Kidney glomerular epithelial cell (primary cell): ENCODE results near the gene TCERG1L.

Experiments used
- DNase-seq: peaks from one replicate; lab custom pipeline; 2025; lab: John Stamatoyannopoulos, UW

Gene TCERG1L

DNA sequence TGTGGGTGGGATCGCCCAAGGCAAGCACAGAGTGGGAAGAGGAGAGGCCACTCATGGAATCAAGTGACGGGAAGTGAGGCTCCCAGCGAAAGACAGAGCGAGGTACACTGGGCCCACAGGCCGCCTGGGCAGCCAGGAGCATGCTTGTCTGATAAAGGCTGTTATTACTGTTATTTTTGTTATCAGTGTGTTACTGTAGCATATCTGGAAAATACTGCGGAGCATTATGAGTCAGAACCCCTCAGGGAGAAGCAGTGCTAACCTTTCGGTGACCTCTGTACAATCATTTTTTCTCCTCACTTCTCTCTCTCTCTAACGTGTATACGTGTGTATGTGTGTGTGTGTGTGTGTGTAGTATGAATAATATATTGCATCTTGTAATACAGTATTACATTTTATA lies 3.8 kb upstream of the TCERG1L start:
- no peak for DNase-seq

DNA sequence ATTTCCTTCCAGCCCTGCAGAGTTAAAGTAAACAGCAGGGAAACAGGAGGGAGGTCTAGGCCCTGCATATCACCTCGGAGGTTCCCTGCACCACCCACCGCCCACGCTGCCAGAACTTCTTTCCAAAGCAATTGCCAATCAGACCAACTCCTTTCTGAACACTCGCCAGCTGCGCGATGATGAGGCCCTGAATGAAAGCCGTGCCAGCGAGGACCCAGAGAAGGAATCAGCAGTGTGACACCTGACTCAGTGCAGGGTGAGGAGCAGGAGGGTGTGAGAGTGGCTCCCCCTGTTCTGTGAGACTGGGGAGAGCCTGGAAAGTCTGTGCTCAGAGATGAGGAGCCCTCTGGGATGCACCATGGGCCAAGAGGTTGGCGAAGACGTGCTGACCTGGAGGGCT lies 3.3 kb upstream of the TCERG1L start:
- no peak for DNase-seq

DNA sequence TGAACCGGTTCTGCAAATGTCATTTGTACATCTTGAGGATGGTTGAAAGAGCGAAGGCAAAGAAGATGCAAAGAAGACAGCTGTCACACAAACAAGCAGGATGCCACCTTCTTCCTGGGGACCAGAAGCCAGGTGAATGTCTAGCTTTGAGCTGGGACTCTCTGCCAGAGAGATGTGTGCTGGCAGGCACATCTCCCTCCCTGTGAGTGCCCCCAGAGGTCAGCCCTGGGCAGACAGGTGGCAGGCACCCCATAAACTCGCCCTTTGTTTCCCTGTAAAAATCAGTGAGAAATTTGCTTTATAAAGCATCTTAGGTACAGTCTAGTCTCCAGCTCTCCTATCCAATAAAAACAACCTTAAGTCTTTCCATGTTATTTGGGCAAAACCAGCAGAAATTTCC lies 2.6 kb upstream of the TCERG1L start:
- no peak for DNase-seq

GRCh38 chr10:131313377-131313776 lies 1.9 kb upstream of the TCERG1L start:
- DNase-seq = no peak

DNA sequence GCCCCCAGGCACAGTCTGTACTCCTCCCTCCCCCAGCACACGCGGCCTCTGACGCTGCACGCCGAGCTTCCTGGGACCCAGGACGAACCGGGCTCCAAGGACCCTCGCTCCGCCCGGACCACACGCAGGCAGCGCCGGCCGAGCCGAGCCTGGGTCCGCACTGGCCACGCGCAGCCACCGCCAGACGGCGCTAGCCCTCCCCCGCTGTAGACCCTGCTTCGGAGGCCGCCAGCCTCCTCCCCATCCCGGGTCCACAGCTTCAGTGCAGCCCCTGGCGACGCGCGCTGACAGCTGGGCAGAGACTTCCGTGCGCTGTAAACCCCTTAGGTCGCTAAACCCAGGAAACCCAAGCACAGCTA lies 936 bp upstream of the TCERG1L start:
- no peak for DNase-seq

DNA sequence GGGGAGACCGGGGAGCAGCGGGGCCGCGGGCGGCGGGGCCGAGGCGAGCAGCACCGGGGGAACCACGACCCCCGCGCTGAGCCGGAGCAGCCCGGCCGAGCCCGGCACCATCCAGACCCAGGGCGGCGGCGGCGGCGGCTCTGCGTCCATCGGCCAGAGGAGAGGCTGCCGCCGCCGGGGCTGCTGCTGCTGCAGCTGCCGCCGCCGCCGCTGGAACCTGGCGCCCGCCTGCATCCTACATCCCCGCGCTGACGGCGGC lies 190 bp downstream of the TCERG1L start:
- DNase-seq = no peak

GRCh38 chr10:131310551-131311401 lies 745 bp downstream of the TCERG1L start:
- no peak for DNase-seq

DNA sequence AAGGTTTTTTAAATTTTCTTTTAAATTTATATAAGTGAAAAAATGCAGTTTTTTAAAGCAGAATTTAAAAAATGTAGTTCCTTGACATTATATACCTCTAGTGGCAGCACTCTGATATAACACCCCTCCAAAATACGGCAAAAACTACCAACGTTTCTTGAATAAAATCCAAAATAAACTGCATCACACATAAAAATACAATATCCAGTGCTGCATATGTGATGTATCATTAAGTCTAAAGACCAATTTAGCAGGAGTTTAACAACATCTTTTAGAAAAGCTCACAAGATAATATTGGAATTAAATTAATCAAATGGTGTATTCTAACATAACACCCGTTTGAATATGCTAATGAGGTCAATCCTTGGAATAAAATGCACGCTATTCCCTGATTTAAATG lies 1.4 kb downstream of the TCERG1L start:
- DNase-seq = no peak

- DNase-seq = no peak
Observed at GRCh38 chr10:131300508-131300907, 11.0 kb downstream of the TCERG1L start.

DNA sequence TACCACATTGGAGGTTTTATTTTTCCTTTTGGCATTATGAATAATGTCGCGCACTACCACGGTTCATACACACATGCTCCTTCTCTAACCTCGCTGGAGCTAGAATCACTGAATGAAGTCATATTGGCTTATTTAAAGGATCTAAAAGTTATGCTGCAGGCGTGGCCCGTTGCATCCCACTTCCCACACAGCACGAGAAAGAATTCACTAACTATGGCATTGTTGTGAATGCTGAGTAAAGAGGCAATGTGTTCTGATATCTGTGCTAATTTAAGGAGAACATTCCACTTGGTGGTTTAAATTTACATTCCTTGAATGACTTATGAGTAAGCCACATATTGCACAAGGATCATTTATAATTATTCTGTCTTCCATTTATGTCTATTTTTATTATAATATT lies 20.7 kb downstream of the TCERG1L start:
- DNase-seq = no peak

DNA sequence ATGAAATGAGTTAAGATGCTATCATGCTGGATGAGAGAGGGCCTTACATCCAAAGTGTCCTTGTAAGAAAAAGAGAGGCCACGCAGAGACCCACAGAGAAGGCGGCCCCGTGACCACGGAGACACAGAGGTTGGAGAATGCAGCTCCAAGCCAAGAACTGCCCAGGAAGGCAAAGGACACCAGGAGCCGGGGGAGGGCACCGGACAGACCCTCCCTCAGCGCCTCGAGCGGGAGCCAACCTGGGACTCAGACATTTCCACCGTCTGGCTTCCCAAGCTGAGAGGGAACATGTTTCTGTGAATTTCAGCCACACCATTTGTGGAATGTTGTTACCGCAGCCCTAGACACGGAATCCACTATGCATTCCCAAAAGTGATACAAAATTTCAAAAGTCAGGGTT lies 22.9 kb downstream of the TCERG1L start:
- DNase-seq = no peak

- no peak for DNase-seq
Observed at GRCh38 chr10:131282961-131283360, 28.6 kb downstream of the TCERG1L start.

DNA sequence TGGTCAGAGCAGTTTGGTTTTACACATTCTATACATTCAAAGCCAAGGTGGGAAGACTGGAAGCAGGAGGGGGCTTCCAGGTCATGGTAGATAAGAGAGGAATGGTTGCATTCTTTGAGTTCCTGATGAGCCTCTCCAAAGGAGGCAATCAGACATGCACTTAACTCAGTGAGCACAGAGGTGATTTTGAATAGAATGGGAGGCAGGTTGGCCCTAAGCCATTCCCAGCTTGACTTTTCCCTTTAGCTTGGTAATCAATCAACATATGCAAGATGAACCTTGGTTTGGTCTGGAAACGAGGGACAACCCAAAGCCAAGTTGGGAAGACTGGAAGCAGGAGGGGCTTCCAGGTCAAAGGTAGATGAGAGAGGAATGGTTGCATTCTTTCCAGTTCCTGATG lies 31.4 kb downstream of the TCERG1L start:
- no peak for DNase-seq

- DNase-seq = no peak
Observed at GRCh38 chr10:131279516-131279915, 32.0 kb downstream of the TCERG1L start.

GRCh38 chr10:131277969-131278368 lies 33.6 kb downstream of the TCERG1L start:
- DNase-seq = no peak

GRCh38 chr10:131277278-131277677 lies 34.2 kb downstream of the TCERG1L start:
- no peak for DNase-seq

DNA sequence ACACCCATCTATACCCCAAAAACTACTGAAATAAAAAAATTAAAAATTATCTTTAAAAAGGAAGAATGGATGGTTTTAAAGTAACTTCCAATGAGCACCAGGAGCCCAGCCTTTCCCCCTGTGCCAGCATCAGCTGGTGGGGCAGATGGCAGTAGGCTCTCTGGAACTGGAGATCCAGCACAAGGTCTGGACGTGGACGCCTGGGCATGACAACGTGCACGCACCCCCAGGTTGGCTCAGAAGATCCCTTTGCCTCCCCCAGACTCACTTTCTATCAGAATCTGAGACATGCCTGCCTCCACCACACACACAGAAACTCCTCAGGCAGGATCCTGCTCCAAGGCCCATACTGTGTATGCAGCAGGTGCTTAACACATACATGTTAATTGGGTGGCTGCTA lies 35.8 kb downstream of the TCERG1L start:
- DNase-seq = no peak

DNA sequence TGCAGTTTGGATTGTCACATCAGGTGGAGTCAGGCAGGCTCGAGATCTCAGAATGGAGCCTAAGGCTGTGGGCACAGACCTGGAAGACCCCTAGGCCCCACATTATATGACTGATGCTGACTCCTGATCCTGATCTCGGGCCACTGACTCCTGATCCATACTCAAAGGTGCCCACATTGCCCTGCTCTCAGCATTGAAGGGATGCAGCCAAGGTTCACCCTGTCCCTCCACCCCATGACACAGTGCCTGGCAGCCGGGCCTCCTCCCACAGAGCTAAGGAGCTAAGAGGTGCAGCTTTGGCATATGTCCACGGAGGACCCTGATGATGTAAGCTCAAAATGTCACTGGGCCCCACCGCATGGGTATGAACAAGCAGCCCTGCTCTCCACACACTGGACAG lies 36.6 kb downstream of the TCERG1L start:
- no peak for DNase-seq

GRCh38 chr10:131274133-131274880 lies 37.2 kb downstream of the TCERG1L start:
- no peak for DNase-seq

- DNase-seq = no peak
Observed at GRCh38 chr10:131273476-131273875, 38.0 kb downstream of the TCERG1L start.

- DNase-seq = no peak
Observed at GRCh38 chr10:131272897-131273451, 38.5 kb downstream of the TCERG1L start.

DNA sequence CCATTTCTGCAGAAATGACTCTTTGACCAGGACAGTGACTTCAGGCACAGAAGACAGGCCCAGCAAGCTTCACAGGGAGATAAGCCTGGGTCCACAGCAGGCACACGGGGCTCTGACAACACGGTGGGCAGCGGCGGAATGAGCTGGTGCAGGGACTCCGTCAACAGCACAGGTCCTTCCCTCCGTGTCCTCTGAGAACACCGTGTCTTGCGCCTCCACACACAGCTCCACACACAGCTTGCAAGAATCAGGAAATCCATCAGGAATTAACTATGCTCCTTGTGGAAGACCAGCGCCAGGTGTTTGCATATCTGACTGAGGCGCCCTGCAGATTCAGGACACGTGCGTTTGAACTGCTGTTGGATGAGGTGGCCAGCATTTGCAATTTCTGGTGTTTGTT lies 39.6 kb downstream of the TCERG1L start:
- no peak for DNase-seq

DNA sequence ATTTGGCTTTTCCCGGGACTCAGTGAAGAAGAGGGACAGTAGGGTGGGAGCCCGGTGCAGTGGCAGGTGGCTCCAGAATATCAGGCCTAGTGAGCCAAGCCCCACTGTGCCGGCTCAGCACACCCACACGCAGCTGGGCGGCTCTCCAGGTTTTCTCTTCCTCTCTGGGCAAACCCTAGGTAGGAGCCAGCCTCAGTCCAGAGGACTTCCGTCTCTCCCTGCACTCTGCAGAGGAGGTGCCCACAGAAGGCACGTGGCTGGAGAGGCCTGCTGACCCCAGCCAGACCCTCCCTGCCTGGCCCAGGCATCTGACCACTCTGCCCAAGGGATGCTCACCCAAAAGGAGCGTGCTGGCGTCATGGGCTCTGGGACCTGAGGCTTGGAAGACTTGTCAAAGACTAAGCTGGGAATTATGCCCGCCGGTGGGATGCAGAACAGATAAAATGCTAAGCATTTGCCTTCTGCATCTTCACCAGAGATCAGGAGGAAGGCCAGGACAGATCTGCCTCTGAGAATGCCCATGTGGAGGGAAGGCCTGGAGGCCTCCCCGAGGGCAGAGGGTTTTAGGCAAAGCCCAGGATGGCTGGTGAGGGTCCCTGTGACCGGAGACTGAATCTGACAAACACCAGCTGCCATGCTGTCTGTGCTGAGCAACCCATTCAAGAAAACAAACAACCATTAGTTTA lies 40.2 kb downstream of the TCERG1L start:
- DNase-seq = no peak
